Measurements from ENCODE around the gene B3GALT2. TPM values are rescaled to one million over a fixed set of nuclear protein-coding genes. Genes with fewer than 3 reads are reported as not detected.

The B3GALT2 gene
- total and polyA plus RNA-seq, 2 of the 13 experiments (the other 11 are each of a cell fraction or from before 2014, with no cell fraction given), result not detected

DNA sequence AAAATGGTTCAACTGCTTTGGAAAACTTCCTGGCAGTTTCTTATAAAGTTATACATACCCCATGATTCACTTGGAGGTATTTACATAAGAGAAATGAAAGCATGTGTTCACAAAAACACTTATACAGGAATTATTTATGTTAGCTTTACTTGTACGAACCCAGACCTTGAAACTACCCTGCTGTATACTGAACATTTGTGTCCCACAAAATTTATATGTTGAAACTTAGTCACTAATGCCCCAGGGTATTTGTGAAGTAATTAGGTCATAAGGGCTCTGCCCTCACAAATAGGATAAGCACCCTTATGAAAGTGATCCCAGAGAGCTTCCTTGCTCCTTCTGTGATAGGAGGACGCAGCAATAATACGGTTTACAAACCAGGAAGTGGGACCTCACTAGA is 42.7 kb upstream of the B3GALT2 start:
- no peak for TF ChIP-seq ZNF749 (CRISPR knock-in tag; IDR thresholded peaks at IDR 0.05; ENCODE audit: borderline replicate concordance)
- TF ChIP-seq FOXK1 (CRISPR knock-in tag; IDR thresholded peaks at IDR 0.05; ENCODE audit: borderline replicate concordance, low read depth), result no peak
- TF ChIP-seq FIP1L1 (IDR thresholded peaks at IDR 0.05; ENCODE audit: borderline replicate concordance, insufficient read depth, low read depth, low read length), result no peak
- TF ChIP-seq KDM1A (CRISPR knock-in tag; IDR thresholded peaks at IDR 0.05), result no peak
- no peak for TF ChIP-seq MBD4 (IDR thresholded peaks at IDR 0.05; ENCODE audit: borderline replicate concordance, low read length)
- no peak for TF ChIP-seq ZNF292 (CRISPR knock-in tag; IDR thresholded peaks at IDR 0.05; ENCODE audit: borderline replicate concordance, low read depth)
- TF ChIP-seq IKZF4 (CRISPR knock-in tag; IDR thresholded peaks at IDR 0.05; ENCODE audit: borderline replicate concordance, low read depth, not compliant biosample characterization), result no peak
- no peak for TF ChIP-seq ZFY (CRISPR knock-in tag; IDR thresholded peaks at IDR 0.05)
- TF ChIP-seq, protein P1, sequence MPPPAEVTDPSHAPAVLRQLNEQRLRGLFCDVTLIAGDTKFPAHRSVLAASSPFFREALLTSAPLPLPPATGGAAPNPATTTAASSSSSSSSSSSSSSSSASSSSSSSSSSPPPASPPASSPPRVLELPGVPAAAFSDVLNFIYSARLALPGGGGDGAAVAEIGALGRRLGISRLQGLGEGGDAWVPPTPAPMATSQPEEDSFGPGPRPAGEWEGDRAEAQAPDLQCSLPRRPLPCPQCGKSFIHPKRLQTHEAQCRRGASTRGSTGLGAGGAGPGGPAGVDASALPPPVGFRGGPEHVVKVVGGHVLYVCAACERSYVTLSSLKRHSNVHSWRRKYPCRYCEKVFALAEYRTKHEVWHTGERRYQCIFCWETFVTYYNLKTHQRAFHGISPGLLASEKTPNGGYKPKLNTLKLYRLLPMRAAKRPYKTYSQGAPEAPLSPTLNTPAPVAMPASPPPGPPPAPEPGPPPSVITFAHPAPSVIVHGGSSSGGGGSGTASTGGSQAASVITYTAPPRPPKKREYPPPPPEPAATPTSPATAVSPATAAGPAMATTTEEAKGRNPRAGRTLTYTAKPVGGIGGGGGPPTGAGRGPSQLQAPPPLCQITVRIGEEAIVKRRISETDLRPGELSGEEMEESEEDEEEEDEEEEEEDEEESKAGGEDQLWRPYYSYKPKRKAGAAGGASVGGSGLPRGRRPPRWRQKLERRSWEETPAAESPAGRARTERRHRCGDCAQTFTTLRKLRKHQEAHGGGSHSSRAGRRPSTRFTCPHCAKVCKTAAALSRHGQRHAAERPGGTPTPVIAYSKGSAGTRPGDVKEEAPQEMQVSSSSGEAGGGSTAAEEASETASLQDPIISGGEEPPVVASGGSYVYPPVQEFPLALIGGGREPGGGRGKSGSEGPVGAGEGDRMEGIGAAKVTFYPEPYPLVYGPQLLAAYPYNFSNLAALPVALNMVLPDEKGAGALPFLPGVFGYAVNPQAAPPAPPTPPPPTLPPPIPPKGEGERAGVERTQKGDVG (CRISPR knock-in tag; IDR thresholded peaks at IDR 0.05; ENCODE audit: borderline replicate concordance), result no peak
- TF ChIP-seq ISL2 (CRISPR knock-in tag; IDR thresholded peaks at IDR 0.05), result no peak
- no peak for TF ChIP-seq JARID2 (CRISPR knock-in tag; IDR thresholded peaks at IDR 0.05; ENCODE audit: insufficient replicate concordance)
- TF ChIP-seq, protein P2, sequence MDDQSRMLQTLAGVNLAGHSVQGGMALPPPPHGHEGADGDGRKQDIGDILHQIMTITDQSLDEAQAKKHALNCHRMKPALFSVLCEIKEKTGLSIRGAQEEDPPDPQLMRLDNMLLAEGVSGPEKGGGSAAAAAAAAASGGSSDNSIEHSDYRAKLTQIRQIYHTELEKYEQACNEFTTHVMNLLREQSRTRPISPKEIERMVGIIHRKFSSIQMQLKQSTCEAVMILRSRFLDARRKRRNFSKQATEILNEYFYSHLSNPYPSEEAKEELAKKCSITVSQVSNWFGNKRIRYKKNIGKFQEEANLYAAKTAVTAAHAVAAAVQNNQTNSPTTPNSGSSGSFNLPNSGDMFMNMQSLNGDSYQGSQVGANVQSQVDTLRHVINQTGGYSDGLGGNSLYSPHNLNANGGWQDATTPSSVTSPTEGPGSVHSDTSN (CRISPR knock-in tag; IDR thresholded peaks at IDR 0.05; ENCODE audit: borderline replicate concordance), result no peak
- no peak for TF ChIP-seq BRCA1 (CRISPR knock-in tag; IDR thresholded peaks at IDR 0.05)
- TF ChIP-seq SP140L (CRISPR knock-in tag; IDR thresholded peaks at IDR 0.05; ENCODE audit: borderline replicate concordance), result no peak
- TF ChIP-seq ZC3H4 (CRISPR knock-in tag; IDR thresholded peaks at IDR 0.05; ENCODE audit: borderline replicate concordance), result no peak
- no peak for TF ChIP-seq ZNF17 (CRISPR knock-in tag; IDR thresholded peaks at IDR 0.05)
- no peak for TF ChIP-seq SKI (IDR thresholded peaks at IDR 0.05; ENCODE audit: partially characterized antibody)
- TF ChIP-seq ZNF724P (CRISPR knock-in tag; IDR thresholded peaks at IDR 0.05; ENCODE audit: borderline replicate concordance), result no peak
- no peak for FAIRE-seq
- BruUV-seq (replicated peaks), result no TSS peak

More for the DNA sequence above, 42.7 kb upstream of the B3GALT2 start:
- peaks cover 2 to 7% of the 10 kb centered on the region in 2 experiments; a peak in 3 of 5 replicates for H3K36me3 ChIP-seq (replicated peaks in 1 of 2; ENCODE audit: control insufficient read depth in 1 of 2, insufficient read depth in 2 of 2, low read length in 2 of 2)
- H3K4me2 ChIP-seq (ENCODE audit: low read depth, low read length), result no peak overlapping the region
- no peaks in the 10 kb centered on the region for H4K20me1 ChIP-seq (ENCODE audit: insufficient read depth, low read length)
- no peaks in the 10 kb centered on the region for H3K27me3 ChIP-seq (ENCODE audit: control insufficient read depth in 1 of 2, insufficient read depth in 2 of 2, low read length in 2 of 2)
- no peak overlapping the region for H3K4me3 ChIP-seq (replicated peaks in 1 of 3; ENCODE audit: insufficient read depth in 1 of 3, low read depth in 2 of 3, low read length in 3 of 3)
- H3K4me1 ChIP-seq (ENCODE audit: insufficient read depth, low read length), result no peaks in the 10 kb centered on the region
- ATAC-seq (no peak), DNase-seq (ENCODE audit: low spot score) (no peak)
- CTCF ChIA-PET (ENCODE audit: low intra/inter-chr PET ratio, low total read pairs), result no interaction called here
- no peak overlapping the region for H3K27ac ChIP-seq (ENCODE audit: extremely low read length, insufficient read depth, low read length)
- POLR2A ChIA-PET, result no interaction called here
- H3K79me2 ChIP-seq (ENCODE audit: insufficient read depth, low read length), result no peaks in the 10 kb centered on the region
- no peaks in the 10 kb centered on the region for H3K9me3 ChIP-seq (ENCODE audit: low read length)
- intact Hi-C loops (cut with micrococcal nuclease; ENCODE audit: unreplicated experiment) (no loop called here), in situ Hi-C loops (cut with HindIII; ENCODE audit: extremely low pct_ligation_motif_present, low pct_unique_long_range_greater_than_20kb) (no loop called here)
- H3K9ac ChIP-seq (ENCODE audit: insufficient read depth, low read depth, low read length), result no peak overlapping the region
- 98% methylated on average over 3 of the region's 3 CpGs for WGBS (ENCODE audit: low lambda C conversion rate)
- no peak overlapping the region for H2AFZ ChIP-seq (ENCODE audit: low read length)

Data from HepG2 (cell line).